ENCODE measurements around the gene ETV2.
A peak's percentile ranks its signal among the peaks of the same experiment; 100 is the strongest.
"Not testable (repeated sequence)": the region's sequence is repeated elsewhere in the genome, so short reads cannot be mapped to it uniquely, and the experiment has no call there.

The ETV2 gene

DNA sequence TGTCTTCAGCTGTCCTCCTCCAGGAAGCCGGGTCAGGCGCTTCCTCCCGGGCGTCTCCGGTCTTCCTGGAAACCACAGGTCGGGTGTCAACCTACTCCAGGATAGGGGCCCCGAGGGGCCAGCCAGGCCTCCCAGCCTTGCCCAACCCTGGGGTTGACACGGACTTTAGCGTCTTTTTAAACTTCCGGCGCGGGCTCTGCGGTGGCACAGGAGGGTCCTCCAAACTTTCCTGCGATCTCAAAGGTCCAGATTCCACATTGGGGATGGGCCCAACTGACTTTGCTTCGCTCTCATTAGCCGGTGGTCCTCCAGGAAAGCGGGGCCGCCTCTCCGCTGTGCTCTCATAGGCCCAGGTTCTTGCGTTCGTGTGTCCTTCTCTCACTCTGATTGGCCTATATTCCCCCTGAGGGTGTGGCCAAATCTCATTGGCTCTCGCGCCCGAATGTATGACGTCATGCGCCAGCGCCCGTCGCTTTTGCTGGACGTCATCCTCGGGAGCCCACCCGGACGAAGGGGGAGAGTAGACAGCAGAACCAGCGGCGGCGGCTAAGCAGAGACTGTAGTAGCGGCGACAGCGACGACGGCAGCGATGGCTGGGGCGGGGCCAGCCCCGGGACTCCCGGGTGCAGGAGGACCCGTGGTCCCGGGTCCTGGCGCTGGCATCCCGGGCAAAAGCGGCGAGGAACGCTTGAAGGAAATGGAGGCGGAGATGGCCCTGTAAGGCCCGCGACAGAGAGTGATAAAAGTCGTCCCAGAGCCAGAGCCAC lies 12.8 kb upstream of the ETV2 start, which contains the start of gene RBM42:
Gene RBM42, plus strand, starts transcription at position 472 of the 767 bp plus-strand sequence. Its CDS starts 118 bp downstream, at position 590.
- DNase-seq = peak; percentile 97

DNA sequence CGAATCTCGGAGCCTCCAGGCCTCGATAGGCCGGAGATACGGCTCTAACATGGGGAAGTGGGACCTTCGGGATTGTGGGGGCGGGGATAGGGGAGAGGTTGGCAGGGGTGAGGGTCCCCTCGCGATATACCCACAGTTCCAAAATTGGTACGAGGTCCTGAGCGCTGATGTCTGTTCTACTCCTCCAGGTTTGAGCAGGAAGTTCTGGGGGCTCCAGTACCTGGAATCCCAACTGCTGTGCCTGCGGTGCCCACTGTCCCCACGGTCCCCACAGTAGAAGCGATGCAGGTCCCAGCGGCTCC lies 12.3 kb upstream of the ETV2 start:
- DNase-seq = no peak

- no peak for DNase-seq
Observed at GRCh38 chr19:35633727-35634440, 7.7 kb upstream of the ETV2 start.

- DNase-seq = no peak
Observed at GRCh38 chr19:35636651-35637050, 4.9 kb upstream of the ETV2 start.

DNA sequence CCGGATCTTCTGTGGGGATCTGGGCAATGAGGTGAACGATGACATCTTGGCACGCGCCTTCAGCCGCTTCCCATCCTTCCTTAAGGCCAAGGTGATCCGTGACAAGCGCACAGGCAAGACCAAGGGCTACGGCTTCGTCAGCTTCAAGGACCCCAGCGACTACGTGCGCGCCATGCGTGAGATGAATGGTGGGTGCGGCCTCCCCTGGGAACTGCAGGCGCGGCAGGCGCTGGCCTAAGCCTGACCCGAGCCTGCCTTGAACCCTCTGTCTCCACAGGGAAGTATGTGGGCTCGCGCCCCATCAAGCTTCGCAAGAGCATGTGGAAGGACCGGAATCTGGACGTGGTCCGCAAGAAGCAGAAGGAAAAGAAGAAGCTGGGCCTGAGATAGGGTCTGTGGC lies 4.4 kb upstream of the ETV2 start:
- DNase-seq = no peak

GRCh38 chr19:35639321-35639639 lies 2.3 kb upstream of the ETV2 start:
- no peak for DNase-seq

DNA sequence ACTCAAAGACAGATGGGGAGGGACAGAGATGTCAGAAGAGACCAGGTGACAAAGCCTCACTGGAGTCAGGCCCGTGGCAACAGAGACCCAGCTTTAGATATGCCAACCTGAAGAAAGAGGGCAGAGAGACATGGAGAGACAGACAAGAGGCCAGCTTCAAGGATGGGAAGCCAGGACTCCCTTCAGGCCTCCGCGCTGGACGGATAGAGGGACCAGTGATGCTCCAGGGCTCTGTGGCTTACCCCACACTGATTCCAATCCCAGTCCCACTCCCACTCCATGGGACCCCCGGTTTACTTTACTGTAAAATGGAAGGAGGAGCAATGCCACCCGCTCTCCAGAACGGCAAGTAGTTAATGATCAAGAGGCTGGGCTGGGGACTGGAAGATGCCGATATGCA lies 1.7 kb upstream of the ETV2 start:
- no peak for DNase-seq

DNA sequence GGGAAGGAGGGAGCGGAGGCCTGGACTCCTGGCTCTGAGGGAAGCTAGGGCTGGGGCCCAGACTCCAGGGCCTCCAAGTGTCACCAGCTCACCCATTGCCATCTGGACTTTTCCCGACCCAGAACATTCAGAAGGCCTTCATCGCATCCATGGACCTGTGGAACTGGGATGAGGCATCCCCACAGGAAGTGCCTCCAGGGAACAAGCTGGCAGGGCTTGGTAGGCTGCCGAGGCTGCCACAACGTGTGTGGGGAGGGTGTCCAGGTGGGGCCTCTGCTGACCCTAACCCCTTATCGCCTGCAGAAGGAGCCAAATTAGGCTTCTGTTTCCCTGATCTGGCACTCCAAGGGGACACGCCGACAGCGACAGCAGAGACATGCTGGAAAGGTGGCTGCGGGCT lies 767 bp downstream of the ETV2 start:
- no peak for DNase-seq

GRCh38 chr19:35642798-35643254 lies 1.3 kb downstream of the ETV2 start:
- DNase-seq = no peak

DNA sequence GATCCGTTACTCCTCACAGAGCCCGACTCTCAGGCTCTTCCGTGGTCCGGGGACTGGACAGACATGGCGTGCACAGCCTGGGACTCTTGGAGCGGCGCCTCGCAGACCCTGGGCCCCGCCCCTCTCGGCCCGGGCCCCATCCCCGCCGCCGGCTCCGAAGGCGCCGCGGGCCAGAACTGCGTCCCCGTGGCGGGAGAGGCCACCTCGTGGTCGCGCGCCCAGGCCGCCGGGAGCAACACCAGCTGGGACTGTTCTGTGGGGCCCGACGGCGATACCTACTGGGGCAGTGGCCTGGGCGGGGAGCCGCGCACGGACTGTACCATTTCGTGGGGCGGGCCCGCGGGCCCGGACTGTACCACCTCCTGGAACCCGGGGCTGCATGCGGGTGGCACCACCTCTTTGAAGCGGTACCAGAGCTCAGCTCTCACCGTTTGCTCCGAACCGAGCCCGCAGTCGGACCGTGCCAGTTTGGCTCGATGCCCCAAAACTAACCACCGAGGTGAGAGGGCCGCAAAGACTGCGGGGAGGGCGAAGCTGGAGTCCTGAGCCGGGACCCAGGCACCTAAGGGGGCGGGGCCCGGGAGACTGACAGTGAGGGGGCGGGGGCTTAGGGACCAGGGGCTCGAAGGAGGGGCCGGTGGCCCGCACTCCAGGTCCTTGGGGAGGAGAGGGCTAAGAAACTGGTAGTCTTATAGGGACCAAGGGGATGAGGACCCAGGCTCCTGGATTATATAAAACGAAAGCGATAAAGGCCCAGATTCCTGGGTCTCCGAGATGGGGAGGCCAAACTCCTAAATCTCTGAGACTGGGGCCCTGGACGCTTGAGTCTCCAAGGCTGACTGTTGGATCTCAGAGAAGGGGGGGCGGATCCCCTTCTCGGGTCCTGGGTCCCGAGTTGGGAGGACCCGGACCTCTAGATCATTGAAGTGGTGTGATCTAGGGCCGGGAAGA lies 2.0 kb downstream of the ETV2 start:
- DNase-seq = peak; percentile 80

- DNase-seq = peak; percentile 95
Observed at GRCh38 chr19:35644206-35644986, 2.9 kb downstream of the ETV2 start.

- DNase-seq = peak; percentile 29
Observed at GRCh38 chr19:35644987-35645679, 3.6 kb downstream of the ETV2 start.

GRCh38 chr19:35645680-35646511 lies 4.4 kb downstream of the ETV2 start:
- no peak for DNase-seq

- peak; percentile 97 for DNase-seq
Observed at GRCh38 chr19:35648017-35648961, 6.7 kb downstream of the ETV2 start, which contains the start of gene COX6B1. TSS of gene COX6B1 (plus strand) at chr19:35648323. CDS start at chr19:35651244, 2,921 bp downstream.

DNA sequence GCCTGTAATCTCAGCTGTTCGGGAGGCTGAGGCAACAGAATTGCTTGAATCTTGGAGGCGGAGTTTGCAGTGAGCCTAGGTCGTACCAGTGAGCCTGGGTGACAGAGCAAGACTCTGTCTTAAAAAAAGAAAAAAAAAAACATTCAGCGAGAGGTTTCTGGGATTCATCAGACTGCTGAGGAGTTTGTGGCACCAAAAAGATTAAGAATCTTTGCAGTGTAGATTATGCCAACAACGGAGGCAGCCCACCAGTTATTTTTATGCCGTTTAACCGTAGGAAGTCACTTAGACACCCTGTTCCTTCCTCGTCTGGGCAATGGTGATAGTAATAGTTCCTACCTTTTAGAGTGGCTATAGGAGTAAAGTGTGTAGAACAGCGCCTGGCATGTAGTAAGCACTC lies 9.0 kb downstream of the ETV2 start:
- DNase-seq = no peak

- DNase-seq = not testable (repeated sequence)
Observed at GRCh38 chr19:35654828-35655227, 13.3 kb downstream of the ETV2 start.

GRCh38 chr19:35655600-35655999 lies 14.1 kb downstream of the ETV2 start:
- no peak for DNase-seq

DNA sequence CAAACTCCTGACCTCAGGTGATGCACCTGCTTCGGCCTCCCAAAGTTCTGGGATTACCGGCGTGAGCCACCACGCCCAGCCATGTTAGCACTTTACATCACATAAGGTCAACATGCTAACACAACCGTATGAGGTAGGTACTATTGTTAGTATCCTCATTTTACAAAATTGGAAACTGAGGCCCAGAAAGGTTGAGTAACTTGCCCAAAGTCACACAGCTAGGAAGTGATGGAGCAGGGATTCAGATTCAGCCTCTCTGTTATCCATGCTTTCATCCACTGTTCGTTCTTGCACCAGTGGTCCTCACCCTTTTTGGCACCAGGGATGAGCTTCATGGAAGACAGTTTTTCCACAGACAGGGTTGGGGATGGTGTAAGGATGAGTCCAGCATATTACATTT lies 15.2 kb downstream of the ETV2 start:
- no peak for DNase-seq

GRCh38 chr19:35657904-35658700 lies 16.6 kb downstream of the ETV2 start:
- DNase-seq = no peak

All from NCI-H774 (cell line).